ENCODE data around the gene USP12.

Gene USP12

GRCh38 chr13:27027086-27027667 lies 144.4 kb downstream of the USP12 start:
- DNase-seq: no peak

GRCh38 chr13:27026396-27026795 lies 145.2 kb downstream of the USP12 start:
- DNase-seq: no peak

- DNase-seq: no peak
Measured at GRCh38 chr13:27024776-27025492, 146.7 kb downstream of the USP12 start.

- no peak for DNase-seq
Measured at GRCh38 chr13:27024074-27024461, 147.5 kb downstream of the USP12 start.

- no peak for DNase-seq
Measured at GRCh38 chr13:27023385-27024073, 148.1 kb downstream of the USP12 start.

GRCh38 chr13:27022571-27023311 lies 148.9 kb downstream of the USP12 start:
- DNase-seq: peak; percentile 47

- no peak for DNase-seq
Measured at GRCh38 chr13:27020415-27020814, 151.2 kb downstream of the USP12 start.

- no peak for DNase-seq
Measured at GRCh38 chr13:27018882-27019281, 152.7 kb downstream of the USP12 start.

- no peak for DNase-seq
Measured at GRCh38 chr13:27018344-27018861, 153.2 kb downstream of the USP12 start.

GRCh38 chr13:27016875-27017274 lies 154.7 kb downstream of the USP12 start:
- DNase-seq: no peak

All from HCEC 1CT (cell line).